Measurements from ENCODE around the gene PHTF2. TPM values are rescaled to one million over a fixed set of nuclear protein-coding genes. Genes with fewer than 3 reads are reported as not detected.

Gene PHTF2
- polyA plus RNA-seq, 1 donor (not counting 4 experiments of a cell fraction or from before 2014, with no cell fraction given) = 24.1 TPM

DNA sequence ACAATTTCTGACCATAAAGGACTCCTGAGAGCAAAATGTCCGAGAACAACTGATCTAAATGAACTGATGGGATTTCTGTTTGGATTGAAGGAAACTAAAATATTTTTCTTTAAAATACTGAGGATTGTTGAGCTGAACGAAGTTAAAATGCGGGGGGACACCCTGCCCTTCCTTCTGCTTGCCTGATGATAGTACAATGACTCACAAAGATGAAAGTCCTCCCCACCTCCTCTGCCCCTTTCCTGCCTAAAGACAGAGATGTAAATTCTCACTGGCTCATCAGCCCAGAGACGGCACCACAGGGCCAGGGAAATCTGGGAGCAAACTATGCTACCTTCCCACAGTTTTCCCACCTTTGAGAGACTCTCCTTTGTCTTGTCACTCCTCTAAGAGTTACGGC lies 180.6 kb downstream of the PHTF2 start:
- Histone ChIP-seq H3K36me3 (ENCODE audit: control insufficient read depth in 2 of 2, extremely low read depth in 1 of 2, insufficient read depth in 2 of 2, low read length in 2 of 2) (no peaks in the 10 kb centered on the region), H3K9ac (ENCODE audit: control insufficient read depth, extremely low read depth, insufficient read depth, low read length) (no peak overlapping the region), H3K4me2 (ENCODE audit: control insufficient read depth, extremely low read depth, insufficient read depth, low read depth, low read length) (no peak overlapping the region), H3K4me3 (ENCODE audit: control insufficient read depth in 2 of 3, extremely low read depth in 1 of 3, insufficient read depth in 2 of 3, low read depth in 1 of 3, low read length in 3 of 3) (no peak overlapping the region), H2AFZ (ENCODE audit: control insufficient read depth, low read length) (no peak overlapping the region), H3K79me2 (ENCODE audit: control insufficient read depth, insufficient read depth, low read length) (no peaks in the 10 kb centered on the region), H4K20me1 (ENCODE audit: control insufficient read depth, extremely low read depth, insufficient read depth, low read length) (no peaks in the 10 kb centered on the region), H3K4me1 (ENCODE audit: control insufficient read depth, extremely low read depth, insufficient read depth, low read length) (no peaks in the 10 kb centered on the region), H3K9me1 (ENCODE audit: control insufficient read depth, extremely low read depth, insufficient read depth, low read length) (no peaks in the 10 kb centered on the region), H3K27me3 (ENCODE audit: control insufficient read depth, extremely low read depth, insufficient read depth, low read length) (no peaks in the 10 kb centered on the region), H3K27ac (ENCODE audit: control insufficient read depth, insufficient read depth, low read length) (no peak overlapping the region), H3K9me3 (ENCODE audit: control insufficient read depth, low read depth, low read length) (no peaks in the 10 kb centered on the region)
- DNase-seq (ENCODE audit: low read depth, low spot score) = no peak
- FAIRE-seq = no peak
- no peak for TF ChIP-seq CTCF (optimal IDR thresholded peaks at IDR 0.05 in 1 of 3, IDR thresholded peaks at IDR 0.05 in 1 of 3, conservative IDR thresholded peaks at IDR 0.05 in 1 of 3; ENCODE audit: extremely low read depth in 1 of 3, insufficient read depth in 2 of 3, low read length in 3 of 3)
- no peak for TF ChIP-seq EZH2 (IDR thresholded peaks at IDR 0.05; ENCODE audit: low read length)
- dilution Hi-C loops (cut with MboI; ENCODE audit: extremely low pct_ligation_motif_present, low sequenced_read_pairs) = no loop called here

- Histone ChIP-seq H3K9me1 (ENCODE audit: control insufficient read depth, extremely low read depth, insufficient read depth, low read length) (no peaks in the 10 kb centered on the region), H2AFZ (ENCODE audit: control insufficient read depth, low read length) (no peak overlapping the region), H4K20me1 (ENCODE audit: control insufficient read depth, extremely low read depth, insufficient read depth, low read length) (no peaks in the 10 kb centered on the region), H3K36me3 (ENCODE audit: control insufficient read depth in 2 of 2, extremely low read depth in 1 of 2, insufficient read depth in 2 of 2, low read length in 2 of 2) (no peaks in the 10 kb centered on the region), H3K4me1 (ENCODE audit: control insufficient read depth, extremely low read depth, insufficient read depth, low read length) (no peaks in the 10 kb centered on the region), H3K27ac (ENCODE audit: control insufficient read depth, insufficient read depth, low read length) (no peak overlapping the region), H3K79me2 (ENCODE audit: control insufficient read depth, insufficient read depth, low read length) (no peaks in the 10 kb centered on the region), H3K4me3 (ENCODE audit: control insufficient read depth in 2 of 3, extremely low read depth in 1 of 3, insufficient read depth in 2 of 3, low read depth in 1 of 3, low read length in 3 of 3) (no peak overlapping the region), H3K4me2 (ENCODE audit: control insufficient read depth, extremely low read depth, insufficient read depth, low read depth, low read length) (no peak overlapping the region), H3K27me3 (ENCODE audit: control insufficient read depth, extremely low read depth, insufficient read depth, low read length) (peaks cover 1% of the 10 kb centered on the region), H3K9me3 (ENCODE audit: control insufficient read depth, low read depth, low read length) (no peaks in the 10 kb centered on the region), H3K9ac (ENCODE audit: control insufficient read depth, extremely low read depth, insufficient read depth, low read length) (no peak overlapping the region)
- DNase-seq (ENCODE audit: low read depth, low spot score) = no peak
- dilution Hi-C loops (cut with MboI; ENCODE audit: extremely low pct_ligation_motif_present, low sequenced_read_pairs) = no loop called here
- no peak for TF ChIP-seq EZH2 (IDR thresholded peaks at IDR 0.05; ENCODE audit: low read length)
- TF ChIP-seq CTCF (optimal IDR thresholded peaks at IDR 0.05 in 1 of 3, IDR thresholded peaks at IDR 0.05 in 1 of 3, conservative IDR thresholded peaks at IDR 0.05 in 1 of 3; ENCODE audit: extremely low read depth in 1 of 3, insufficient read depth in 2 of 3, low read length in 3 of 3) = no peak
- FAIRE-seq = no peak
These were observed 181.6 kb downstream of the PHTF2 start for GRCh38 chr7:77980087-77980713.
